NCI-H446 (cell line): ENCODE results near the gene CACHD1.
"Not testable (repeated sequence)": the region's sequence is repeated elsewhere in the genome, so short reads cannot be mapped to it uniquely, and the experiment has no call there.

Source experiments
- DNase-seq, 2 experiments: peaks; one replicate each; lab custom pipeline; 2025; lab: John Stamatoyannopoulos, UW

The CACHD1 gene

DNA sequence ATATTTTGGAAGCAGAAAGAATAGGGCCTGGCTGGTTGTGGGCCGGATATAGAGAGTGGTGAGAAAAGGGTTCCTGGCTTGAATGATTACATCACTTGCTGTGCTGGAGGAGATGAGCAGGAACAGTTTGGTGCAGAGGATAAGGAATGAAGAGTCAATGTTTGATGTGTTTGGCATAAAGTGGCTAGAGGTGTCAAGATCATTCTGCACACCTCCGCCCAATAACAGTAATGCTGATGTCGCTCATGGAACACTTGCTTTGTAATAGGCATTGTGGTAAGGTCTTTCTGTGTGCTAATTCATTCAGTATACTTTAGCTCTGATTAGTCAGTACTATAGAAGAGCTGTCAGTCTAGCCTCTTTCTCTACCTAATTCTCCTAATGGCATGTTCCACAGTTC, 226.9 kb downstream of the CACHD1 start:
- no peak for DNase-seq

GRCh38 chr1:64699327-64699726, 229.4 kb downstream of the CACHD1 start:
- DNase-seq, result no peak

DNA sequence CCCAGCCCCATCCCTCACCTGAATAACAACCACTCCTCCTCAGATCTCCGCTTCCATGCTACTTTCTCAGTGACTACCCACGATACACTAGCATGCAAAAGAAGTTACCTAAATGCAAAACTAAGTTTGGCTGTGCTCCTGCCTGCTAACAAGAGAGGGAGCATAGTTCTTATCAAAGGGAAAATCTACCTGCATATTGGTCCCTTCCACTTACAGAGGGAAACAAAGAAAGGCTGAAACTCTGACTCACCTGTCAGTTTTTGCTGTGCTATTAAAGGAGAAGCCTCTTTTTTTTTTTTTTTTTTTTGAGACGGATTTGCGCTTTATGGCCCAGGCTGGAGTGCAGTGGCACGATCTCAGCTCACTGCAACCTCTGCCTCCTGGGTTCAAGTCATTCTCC, 231.1 kb downstream of the CACHD1 start:
- no peak for DNase-seq

- no peak for DNase-seq
These were observed 232.0 kb downstream of the CACHD1 start for GRCh38 chr1:64701886-64702285.

- DNase-seq, result not testable (repeated sequence)
These were observed 232.7 kb downstream of the CACHD1 start for GRCh38 chr1:64702670-64703069.

DNA sequence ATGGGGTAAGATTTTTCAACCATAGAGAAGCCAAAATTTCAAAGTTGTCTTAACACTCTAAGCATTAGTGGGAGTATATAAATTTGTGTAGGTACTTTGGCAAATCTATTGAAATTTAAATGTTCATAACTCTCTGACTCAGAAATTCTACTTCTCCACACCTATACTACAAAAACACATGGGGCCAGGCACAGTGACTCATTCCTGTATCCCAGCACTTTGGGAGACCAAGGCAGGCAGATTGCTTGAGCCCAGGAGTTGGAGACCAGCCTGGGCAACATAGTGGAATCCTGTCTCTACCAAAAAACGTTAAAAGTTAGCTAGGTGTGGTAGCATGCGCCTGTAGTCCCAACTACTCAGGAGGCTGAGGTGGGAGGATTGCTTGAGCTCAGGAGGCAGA, 233.7 kb downstream of the CACHD1 start:
- DNase-seq, result no peak

DNA sequence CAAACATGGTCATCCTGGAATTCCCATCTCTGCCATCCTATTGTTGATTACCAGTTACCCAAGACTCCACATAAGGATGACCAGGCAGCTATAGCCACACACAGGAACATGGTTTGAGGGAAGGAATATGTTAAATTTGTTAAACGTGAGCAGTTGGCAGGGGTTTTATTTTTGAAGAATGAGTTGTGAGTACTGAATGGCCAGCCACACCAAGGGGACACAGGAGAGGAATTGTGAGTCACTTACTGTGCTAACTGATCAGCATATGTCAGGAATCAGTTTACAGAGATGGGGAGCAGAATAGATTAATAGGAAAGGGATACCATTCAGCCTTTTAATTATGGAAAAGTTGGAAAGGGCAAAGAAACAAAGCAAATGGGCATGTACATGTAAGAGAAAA, 235.7 kb downstream of the CACHD1 start:
- no peak for DNase-seq

DNA sequence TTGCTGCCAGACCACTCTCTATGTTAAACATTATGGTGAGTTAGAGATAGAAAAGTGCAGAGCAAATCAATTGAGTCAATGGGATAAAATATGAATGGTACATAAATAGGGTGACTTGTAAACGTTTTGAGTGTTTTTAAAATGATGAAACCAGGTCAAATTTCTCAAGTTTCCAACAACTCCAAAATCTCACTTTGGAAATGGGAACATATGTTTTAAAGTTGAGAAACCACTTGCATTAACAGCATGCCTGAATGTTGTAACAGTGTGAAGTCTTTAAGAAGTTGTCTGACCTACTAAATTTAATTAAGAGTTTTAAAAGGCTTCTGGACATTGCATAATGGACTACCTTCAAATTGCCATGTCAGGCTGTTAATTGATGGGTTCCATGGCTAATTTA, 241.3 kb downstream of the CACHD1 start:
- no peak for DNase-seq

DNA sequence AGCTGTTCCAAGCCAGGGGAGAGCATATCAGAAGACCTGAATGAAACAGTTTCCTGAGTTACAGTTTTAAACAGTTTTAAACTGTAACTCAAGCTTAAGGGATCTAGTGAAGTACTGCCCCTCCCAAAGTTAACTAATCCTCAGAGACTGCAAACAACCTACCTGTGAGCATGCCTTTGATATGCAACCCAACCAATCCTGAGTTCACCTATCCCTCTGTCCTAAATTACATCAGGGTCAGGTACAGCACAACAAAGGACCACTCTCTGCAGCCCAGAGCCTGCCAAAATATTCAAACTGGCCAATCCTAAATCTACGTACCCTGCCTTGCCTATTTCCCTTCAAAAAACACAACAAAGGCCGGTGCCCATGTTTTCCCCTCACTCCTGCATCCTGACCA, 242.1 kb downstream of the CACHD1 start:
- DNase-seq, result no peak

GRCh38 chr1:64715186-64715585, 245.3 kb downstream of the CACHD1 start:
- DNase-seq, result no peak

GRCh38 chr1:64721135-64721534, 251.2 kb downstream of the CACHD1 start:
- no peak for DNase-seq

GRCh38 chr1:64721576-64722145, 251.7 kb downstream of the CACHD1 start:
- DNase-seq, result no peak

DNA sequence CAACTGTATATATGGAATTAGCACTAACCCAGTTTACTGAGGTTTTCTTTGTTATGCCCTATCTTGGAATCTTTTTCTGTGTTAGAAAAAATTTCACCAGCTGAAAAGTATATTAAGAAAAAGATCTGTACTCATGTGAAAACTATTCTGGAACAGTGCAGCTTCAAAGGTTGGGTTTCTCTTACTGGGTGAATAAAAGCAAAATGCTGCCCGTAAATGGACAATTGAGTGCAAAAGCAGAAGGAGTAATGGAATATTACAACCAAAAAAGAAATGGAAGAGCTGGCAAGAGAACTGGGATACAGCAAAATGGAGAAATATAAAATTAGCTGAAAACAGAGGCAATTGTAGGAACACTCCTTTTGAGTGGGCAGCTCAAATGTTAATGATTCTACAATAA, 257.9 kb downstream of the CACHD1 start:
- DNase-seq, result no peak

DNA sequence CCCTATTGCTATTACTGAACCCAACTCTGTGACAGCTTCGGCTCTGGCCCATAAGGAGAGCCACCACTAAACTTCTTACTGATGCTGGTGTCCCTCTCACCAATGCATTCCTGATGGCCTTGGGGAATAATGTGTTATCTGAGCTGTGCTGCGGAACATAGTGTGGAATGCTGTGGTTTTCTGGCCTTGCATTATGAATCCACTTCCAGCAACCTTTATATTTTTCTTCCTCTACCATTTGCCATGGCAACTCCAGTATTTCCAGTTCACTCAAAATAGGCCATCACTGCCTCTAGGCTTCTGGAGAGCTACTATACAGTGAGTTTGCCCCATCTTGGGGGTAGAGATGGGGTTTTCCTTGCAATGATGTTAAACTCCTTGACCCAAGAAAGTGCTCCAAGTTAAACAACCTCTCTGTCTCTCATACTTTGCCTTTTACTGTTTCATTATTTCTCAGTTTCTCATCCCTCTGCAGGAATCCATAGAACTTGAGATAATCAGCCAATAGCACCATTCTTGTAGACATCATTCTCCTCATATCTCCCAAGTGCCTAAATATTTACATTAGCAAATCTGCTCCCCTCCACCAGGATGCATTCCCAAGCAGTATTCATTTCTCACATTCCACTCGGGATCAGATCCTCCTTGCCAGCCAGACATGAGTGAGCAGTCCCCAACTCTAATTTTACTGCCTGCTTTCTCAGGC, 263.8 kb downstream of the CACHD1 start:
- no peak for DNase-seq

DNA sequence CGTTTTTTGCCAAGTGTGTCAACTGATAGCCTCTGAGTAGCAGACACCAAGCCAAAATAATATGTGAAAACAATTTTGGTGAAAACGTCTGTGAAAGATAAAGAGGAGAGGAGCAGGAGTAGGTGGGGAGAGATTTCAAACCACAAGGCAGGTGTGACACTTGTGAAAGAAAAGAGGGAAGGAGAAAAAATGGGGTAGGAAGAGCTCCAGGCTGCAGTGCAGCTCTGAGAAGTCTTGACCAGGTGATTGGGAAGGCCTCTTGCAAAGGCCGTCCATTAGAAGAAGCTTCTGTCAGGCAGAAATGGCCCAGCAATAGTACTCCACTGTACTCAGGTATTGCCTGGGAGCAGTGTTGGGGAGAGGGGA, 264.3 kb downstream of the CACHD1 start:
- no peak for DNase-seq

DNA sequence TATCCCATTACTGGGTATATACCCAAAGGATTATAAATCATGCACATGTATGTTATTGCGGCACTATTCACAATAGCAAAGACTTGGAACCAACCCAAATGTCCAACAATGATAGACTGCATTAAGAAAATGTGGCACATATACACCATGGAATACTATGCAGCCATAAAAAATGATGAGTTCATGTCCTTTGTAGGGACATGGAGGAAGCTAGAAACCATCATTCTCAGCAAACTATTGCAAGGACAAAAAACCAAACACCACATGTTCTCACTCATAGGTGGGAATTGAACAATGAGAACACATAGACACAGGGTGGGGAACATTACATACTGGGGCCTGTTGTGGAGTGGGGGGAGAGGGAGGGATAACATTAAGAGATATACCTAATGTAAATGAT, 270.8 kb downstream of the CACHD1 start:
- not testable (repeated sequence) for DNase-seq
